Measurements from ENCODE around the gene PLD1.

- TF ChIP-seq GATA2 (IDR thresholded peaks at IDR 0.05; ENCODE audit: low read depth, low read length) (no peak), GATA3 (IDR thresholded peaks at IDR 0.05; ENCODE audit: low read depth, low read length) (no peak)
Measured at GRCh38 chr3:171806200-171807128, 3.8 kb downstream of the PLD1 start.
